SU-DHL-6 (cell line): ENCODE measurements around the gene YARS2.
"Not testable (repeated sequence)": the region's sequence is repeated elsewhere in the genome, so short reads cannot be mapped to it uniquely, and the experiment has no call there.

Experiments used
- H2AFZ ChIP-seq: fragments of 200-600 bp; sonication (generic); 2 replicates; pipeline ENCODE4 v1.6.1; 2014; ENCODE audit warnings: low read depth, mild to moderate bottlenecking, moderate library complexity, mixed read lengths, antibody characterized with exemption, low read length; ENCODE audit not compliant: severe bottlenecking
- H3F3A ChIP-seq: fragments of 200-600 bp; shearing (Covaris generic); 2 replicates; pipeline ENCODE4 v1.6.0; 2016; ENCODE audit warnings: antibody characterized with exemption, mild to moderate bottlenecking; ENCODE audit not compliant: insufficient read depth
- H3K27ac ChIP-seq: fragments of 200-600 bp; sonication (generic); 2 replicates; pipeline ENCODE4 v1.5.1; 2016; ENCODE audit warnings: low read depth, mild to moderate bottlenecking, low read length, moderate library complexity, mixed read lengths
- H3K27me3 ChIP-seq: fragments of 200-600 bp; sonication (generic), shearing (Covaris generic); 2 replicates; pipeline ENCODE4 v1.6.0; 2014; ENCODE audit warnings: mild to moderate bottlenecking, low read length
- H3K36me3 ChIP-seq: fragments of 200-600 bp; sonication (generic); 2 replicates; pipeline ENCODE4 v1.6.1; 2014; ENCODE audit warnings: mild to moderate bottlenecking, low read length, mixed read lengths
- H3K4me2 ChIP-seq: fragments of 300-600, 200-600 bp; shearing (Covaris generic), sonication (generic); 2 replicates; pipeline ENCODE4 v1.6.0; 2014; ENCODE audit warnings: low read length, low read depth, mild to moderate bottlenecking; ENCODE audit not compliant: poor library complexity, severe bottlenecking
- H3K4me3 ChIP-seq: fragments of 200-600 bp; sonication (generic); 2 replicates; pipeline ENCODE4 v1.5.1; 2014; ENCODE audit warnings: antibody characterized with exemption, low read length, mild to moderate bottlenecking, mixed read lengths; ENCODE audit not compliant: insufficient read depth, poor library complexity, severe bottlenecking
- H3K79me2 ChIP-seq: fragments of 200-600 bp; sonication (generic); 2 replicates; pipeline ENCODE4 v1.6.1; 2014; ENCODE audit warnings: mild to moderate bottlenecking, low read length, moderate library complexity; ENCODE audit not compliant: insufficient read depth
- H3K9ac ChIP-seq: fragments of 200-600 bp; sonication (generic); 2 replicates; pipeline ENCODE4 v1.7.0; 2014; ENCODE audit warnings: mild to moderate bottlenecking, low read length
- H3K9me2 ChIP-seq: fragments of 200-600 bp; sonication (generic); replicated peaks from 2 replicates; pipeline ENCODE4 v1.6.1; 2014; ENCODE audit warnings: low read length; ENCODE audit not compliant: insufficient read depth
- H3K9me3 ChIP-seq: fragments of 200-600 bp; sonication (generic); 2 replicates; pipeline ENCODE4 v1.6.1; 2014; ENCODE audit warnings: low read length, mixed read lengths; ENCODE audit not compliant: insufficient read depth
- H4K20me1 ChIP-seq: fragments of 200-600 bp; sonication (generic); 2 replicates; pipeline ENCODE4 v1.6.1; 2014; ENCODE audit warnings: low read depth, mild to moderate bottlenecking, antibody characterized with exemption, low read length, moderate library complexity, mixed read lengths
- EZH2phosphoT487 ChIP-seq: fragments of 200-600 bp; sonication (generic), shearing (Covaris generic); conservative IDR thresholded peaks from 2 replicates; pipeline ENCODE4 v1.6.1; 2018; ENCODE audit warnings: mild to moderate bottlenecking, antibody characterized with exemption, low read length, moderate library complexity, mixed read lengths
- TF ChIP-seq, protein P1 (sequence below): fragments of 200-600 bp; sonication (generic); IDR thresholded peaks from one replicate; pipeline ENCODE4 v1.5.1; 2017; ENCODE audit warnings: antibody characterized with exemption, mild to moderate bottlenecking, low read length, moderate library complexity; ENCODE audit not compliant: insufficient read depth, poor library complexity, severe bottlenecking

YARS2 gene

DNA sequence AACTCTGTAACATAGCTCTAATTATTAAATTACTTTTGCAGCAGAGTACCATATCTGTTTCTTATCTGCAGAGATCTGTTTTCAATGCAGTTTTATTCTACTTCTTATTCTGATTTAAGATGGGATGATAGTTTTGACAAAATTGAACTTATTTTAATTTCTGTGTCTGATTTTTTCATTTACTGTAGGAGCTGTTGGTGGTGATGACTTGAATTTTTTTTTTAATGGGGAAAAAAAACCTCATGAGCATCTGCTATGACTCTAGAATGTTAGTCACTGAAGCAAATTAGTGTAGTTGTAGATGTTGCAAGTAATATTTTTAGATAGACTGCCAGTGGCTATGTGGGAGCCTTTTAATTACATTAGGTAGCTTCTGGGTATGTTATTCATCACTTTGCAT, 53.2 kb downstream of the YARS2 start:
- Histone ChIP-seq H3K36me3 (peaks cover 16% of the 10 kb centered on the region; the same call in 1 of the 2 replicates), H3K4me3 (no peak overlapping the region), H3K9me3 (no peaks in the 10 kb centered on the region), H3K27ac (no peak overlapping the region), H3K79me2 (peaks cover 32% of the 10 kb centered on the region), H4K20me1 (no peaks in the 10 kb centered on the region; the same call in none of the 2 replicates), H3K9me2 (no peaks in the 10 kb centered on the region), H3K9ac (no peak overlapping the region), H2AFZ (no peak overlapping the region), H3F3A (0 out of 2 replicates have a peak, but pooled peaks cover 10% of the 10 kb centered on the region), H3K4me2 (no peak overlapping the region), H3K27me3 (no peaks in the 10 kb centered on the region)
- TF ChIP-seq, protein P1, sequence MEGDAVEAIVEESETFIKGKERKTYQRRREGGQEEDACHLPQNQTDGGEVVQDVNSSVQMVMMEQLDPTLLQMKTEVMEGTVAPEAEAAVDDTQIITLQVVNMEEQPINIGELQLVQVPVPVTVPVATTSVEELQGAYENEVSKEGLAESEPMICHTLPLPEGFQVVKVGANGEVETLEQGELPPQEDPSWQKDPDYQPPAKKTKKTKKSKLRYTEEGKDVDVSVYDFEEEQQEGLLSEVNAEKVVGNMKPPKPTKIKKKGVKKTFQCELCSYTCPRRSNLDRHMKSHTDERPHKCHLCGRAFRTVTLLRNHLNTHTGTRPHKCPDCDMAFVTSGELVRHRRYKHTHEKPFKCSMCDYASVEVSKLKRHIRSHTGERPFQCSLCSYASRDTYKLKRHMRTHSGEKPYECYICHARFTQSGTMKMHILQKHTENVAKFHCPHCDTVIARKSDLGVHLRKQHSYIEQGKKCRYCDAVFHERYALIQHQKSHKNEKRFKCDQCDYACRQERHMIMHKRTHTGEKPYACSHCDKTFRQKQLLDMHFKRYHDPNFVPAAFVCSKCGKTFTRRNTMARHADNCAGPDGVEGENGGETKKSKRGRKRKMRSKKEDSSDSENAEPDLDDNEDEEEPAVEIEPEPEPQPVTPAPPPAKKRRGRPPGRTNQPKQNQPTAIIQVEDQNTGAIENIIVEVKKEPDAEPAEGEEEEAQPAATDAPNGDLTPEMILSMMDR: no peak
- TF ChIP-seq EZH2phosphoT487: no peak

DNA sequence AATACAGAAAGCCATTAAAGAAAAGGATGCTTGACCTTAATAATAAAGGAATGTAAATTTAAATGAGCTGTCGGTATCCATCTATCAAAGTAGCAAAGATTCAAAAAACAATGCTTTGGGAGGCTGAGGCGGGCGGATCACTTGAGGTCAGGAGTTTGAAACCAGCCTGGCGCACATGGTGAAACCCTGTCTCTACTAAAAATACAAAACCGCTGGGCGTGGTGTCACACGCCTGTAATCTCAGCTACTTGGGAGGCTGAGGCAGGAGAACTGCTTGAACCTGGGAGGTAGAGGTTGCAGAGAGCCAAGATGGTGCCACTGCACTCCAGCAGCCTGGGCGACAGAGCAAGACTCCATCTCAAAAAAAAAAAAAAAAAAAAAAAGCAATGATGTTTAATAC, 56.3 kb downstream of the YARS2 start:
- not testable (repeated sequence) for H3K4me3 ChIP-seq, H3K27ac ChIP-seq, H3K9me3 ChIP-seq, H3K9ac ChIP-seq, H3K36me3 ChIP-seq, H3F3A ChIP-seq, H3K9me2 ChIP-seq, H3K4me2 ChIP-seq, H4K20me1 ChIP-seq, H2AFZ ChIP-seq, H3K27me3 ChIP-seq
- peaks cover 62% of the 10 kb centered on the region for H3K79me2 ChIP-seq

DNA sequence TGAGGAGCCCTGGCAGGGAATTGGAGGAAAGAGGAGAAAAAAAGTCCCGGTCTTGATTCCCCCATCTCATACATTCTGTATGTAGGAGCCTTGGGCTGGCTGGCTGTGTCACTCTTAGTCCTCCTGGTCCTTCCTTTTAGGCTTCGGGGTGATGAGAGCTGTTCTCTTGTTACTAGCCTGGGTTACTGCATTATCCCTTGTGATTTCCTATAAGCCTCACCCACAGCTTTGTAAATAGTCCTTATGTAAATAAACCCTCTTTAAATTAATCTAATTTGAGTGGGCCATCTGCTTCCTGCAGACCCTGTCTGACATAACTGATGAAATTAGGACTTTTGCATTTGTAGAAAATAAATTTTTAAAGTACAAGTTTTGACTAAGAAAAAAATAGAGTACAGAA, 57.4 kb downstream of the YARS2 start:
- H3K9me2 ChIP-seq: no peaks in the 10 kb centered on the region
- no peak overlapping the region for H3K9ac ChIP-seq
- H3K27me3 ChIP-seq: no peaks in the 10 kb centered on the region
- TF ChIP-seq, protein P1: no peak
- TF ChIP-seq EZH2phosphoT487: no peak
- H3K36me3 ChIP-seq: 0 out of 2 replicates have a peak, but pooled peaks cover 3% of the 10 kb centered on the region
- no peaks in the 10 kb centered on the region for H3K9me3 ChIP-seq
- H3K4me3 ChIP-seq: no peak overlapping the region
- no peak overlapping the region for H3K4me2 ChIP-seq
- H4K20me1 ChIP-seq: peaks cover 4% of the 10 kb centered on the region
- 0 out of 2 replicates have a peak, but pooled peaks cover 10% of the 10 kb centered on the region for H3F3A ChIP-seq
- H3K27ac ChIP-seq: no peak overlapping the region
- H2AFZ ChIP-seq: no peak overlapping the region
- H3K79me2 ChIP-seq: peaks cover 74% of the 10 kb centered on the region

DNA sequence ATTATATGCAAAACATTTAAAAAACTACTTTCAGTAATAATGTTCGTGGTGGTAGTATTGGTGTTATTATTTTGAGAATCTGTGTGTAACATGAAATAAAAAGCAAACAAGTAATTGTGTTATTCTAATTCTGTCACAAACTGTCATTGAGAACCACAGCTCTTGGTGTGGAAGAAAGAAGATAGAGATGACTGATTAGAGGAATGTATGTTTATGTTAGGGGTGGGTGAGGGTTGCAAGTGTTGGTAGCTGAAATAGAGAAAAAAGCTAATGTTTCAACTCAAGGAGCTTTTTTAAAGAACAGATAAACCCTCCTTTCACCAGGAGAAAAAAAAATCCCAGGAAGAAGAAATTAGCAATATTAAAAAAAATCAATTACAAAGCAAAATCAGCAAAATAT, 58.3 kb downstream of the YARS2 start:
- H3K4me3 ChIP-seq: no peak overlapping the region
- 0 out of 2 replicates have a peak, but pooled peaks cover 2% of the 10 kb centered on the region for H3K36me3 ChIP-seq
- no peak overlapping the region for H3K27ac ChIP-seq
- H3K4me2 ChIP-seq: no peak overlapping the region
- no peak for TF ChIP-seq EZH2phosphoT487
- TF ChIP-seq, protein P1: no peak
- no peaks in the 10 kb centered on the region for H3K9me2 ChIP-seq
- no peak overlapping the region for H3K9ac ChIP-seq
- no peak overlapping the region for H2AFZ ChIP-seq
- no peaks in the 10 kb centered on the region for H3K27me3 ChIP-seq
- H4K20me1 ChIP-seq: peaks cover 4% of the 10 kb centered on the region
- peaks cover 82% of the 10 kb centered on the region for H3K79me2 ChIP-seq
- H3F3A ChIP-seq: 0 out of 2 replicates have a peak, but pooled peaks cover 8% of the 10 kb centered on the region
- no peaks in the 10 kb centered on the region for H3K9me3 ChIP-seq
